Activated effector memory CD4-positive, alpha-beta T cell treated with anti-CD3 and anti-CD28 coated beads, Interleukin-2, amount 50 U/mL, for 16 hours (primary cell): ENCODE results near the gene VMP1.
A peak's percentile ranks its signal among the peaks of the same experiment; 100 is the strongest.
"Not testable (repeated sequence)": the region's sequence is repeated elsewhere in the genome, so short reads cannot be mapped to it uniquely, and the experiment has no call there.

Experiments used
- DNase-seq: peaks from one replicate; pipeline ENCODE4 v3.0.0-alpha.2; 2020

VMP1 gene

DNA sequence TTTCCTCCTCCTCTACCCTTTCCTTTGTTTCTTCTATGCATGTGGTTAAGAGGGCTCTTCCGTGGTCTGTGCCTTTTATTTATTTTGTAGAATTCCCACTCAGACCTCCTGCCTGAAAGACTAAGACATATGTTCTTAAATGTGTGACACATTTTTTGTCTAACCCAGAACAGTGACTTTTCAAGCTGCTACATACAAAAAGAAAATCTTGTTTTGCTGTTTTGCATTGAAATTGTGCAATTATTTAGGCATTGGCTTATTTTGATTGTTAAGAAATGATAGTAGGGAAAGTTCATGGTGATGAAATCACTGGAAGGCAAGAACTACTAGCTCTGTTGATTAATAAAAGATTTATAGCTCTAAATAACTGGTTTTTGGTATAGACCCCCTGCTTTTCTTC is 108.5 kb downstream of the VMP1 start:
- DNase-seq, result no peak

DNA sequence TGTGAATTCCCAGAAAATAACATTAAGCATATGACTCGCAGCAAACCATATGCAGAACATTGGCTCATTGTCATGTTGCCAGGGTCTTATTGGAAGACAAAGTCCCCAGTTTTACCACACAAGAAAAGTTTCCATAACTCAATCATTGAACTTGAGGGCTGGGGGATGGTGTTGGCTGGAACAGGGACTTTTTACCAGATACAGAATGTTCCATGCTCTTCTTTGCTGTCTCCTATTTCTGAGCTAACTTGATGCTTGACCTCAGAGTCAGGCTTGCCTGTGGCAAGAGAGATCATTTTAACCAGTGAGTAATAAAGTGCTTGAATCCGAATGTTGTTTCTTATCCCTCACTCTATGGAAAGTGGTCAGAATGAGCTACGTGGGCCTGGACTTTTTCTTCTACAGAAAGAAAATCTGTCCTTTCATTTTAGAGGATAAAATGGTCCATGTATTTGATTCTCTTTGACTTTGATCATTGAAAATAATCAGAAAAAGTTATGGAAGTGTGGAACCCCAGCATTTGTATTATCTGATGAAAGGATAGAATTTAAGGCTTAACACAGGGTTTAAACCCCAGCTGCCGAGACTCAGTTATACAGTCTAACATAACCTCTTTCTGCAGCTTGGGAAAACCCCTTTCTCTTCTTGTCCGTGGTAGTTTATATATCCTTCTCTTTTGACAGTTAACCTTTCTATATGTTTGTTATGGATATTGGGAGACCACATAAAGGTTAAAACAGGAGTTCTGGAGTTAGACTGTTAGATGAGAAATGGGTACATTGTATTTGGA is 118.3 kb downstream of the VMP1 start:
- DNase-seq, result peak; percentile 75

DNA sequence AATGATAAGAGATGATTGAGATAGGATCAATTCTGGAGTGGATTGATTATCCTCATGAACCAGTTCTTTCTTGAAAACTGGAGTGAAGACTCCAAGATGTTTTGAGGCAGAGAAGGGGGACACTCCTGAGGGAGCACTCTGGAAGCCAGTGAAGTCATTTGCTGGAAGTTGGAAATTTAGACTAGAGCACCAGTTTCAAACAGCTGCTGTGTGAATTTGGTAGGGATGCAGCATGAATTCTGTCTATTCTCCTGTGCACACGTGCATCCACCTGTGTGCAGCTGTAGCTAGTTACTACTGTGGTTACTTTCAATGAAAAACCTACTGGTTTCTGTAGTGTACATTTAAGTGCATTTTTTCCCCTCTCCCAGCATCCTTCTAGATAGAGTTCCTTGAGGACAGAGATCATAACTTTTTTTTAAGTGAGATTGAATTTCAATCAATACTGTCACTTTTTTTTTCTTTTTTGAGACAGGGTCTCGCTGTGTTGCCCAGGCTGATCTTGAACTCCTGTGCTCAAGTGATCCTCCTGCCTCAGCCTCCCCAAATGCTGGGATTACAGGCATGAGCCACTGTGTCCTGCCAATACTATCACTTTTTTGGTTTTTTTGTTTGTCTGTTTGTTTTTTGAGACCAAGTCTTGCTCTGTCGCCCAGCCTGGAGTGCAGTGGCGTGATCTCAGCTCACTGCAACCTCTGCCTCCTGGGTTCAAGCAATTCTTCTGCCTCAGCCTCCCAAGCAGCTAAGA is 119.4 kb downstream of the VMP1 start:
- DNase-seq, result no peak

DNA sequence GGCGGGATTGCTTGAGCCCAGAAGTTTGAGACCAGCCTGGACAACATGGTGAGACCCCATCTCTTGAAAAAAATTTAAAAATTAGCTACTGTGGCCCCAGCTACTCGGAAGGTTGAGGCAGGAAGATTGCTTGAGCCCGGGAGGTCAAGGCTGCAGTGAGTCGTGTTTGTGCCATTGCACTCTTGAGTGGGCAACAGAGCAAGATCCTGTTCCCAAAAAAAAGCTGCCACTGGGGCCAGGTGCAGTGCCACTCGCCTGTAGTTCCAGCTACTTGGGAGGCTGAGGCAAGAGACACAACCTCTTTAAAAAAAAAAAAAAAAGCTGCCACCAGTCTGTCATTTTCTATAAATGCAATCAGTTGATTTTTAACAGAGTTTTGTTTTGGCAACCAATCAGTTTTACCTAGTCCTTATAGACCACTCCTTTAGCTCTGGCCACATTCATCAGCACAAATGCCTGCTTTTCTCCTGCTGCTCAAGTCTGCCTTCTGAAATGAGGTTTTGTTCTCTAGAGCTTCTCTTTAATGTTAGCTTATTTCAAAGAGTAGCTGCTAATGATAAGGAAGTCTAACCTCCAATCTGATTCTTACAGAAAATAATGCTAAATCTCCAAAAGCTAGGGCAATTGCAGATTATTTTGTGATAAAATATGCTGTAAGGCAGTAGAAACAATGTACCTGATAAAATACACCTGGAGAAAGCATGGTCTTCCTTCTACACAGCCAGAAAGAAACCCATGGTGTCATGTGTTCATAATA is 120.4 kb downstream of the VMP1 start:
- no peak for DNase-seq

DNA sequence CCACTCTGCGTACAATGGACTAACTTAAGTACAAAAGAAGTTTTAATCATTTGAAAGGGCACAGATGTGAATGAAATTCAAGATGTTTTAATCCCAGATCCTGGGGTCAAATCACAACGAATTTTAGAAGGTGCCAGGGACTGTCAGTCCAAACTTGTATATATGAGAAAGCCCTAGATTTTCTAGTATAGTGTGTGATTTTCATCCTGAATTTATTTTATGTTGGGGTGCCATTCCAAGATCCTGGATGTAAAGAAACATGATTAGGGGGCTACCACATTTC is 121.0 kb downstream of the VMP1 start:
- no peak for DNase-seq

DNA sequence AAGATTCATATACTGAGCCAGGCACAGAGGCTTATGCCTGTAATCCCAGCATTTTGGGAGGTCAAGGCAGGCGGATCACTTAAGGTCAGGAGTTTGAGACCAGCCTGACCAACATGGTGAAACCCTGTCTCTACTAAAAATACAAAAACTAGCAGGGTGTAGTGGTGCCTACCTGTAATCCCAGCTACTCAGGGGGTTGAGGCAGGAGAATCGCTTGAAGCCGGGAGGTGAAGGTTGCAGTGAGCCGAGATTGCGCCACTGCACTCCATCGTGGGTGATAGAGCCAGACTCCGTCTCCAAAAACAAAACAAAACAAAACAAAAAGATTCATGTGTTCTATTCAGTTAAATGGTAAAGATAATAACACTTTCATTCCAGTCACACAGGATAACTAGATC is 121.4 kb downstream of the VMP1 start:
- DNase-seq, result peak; percentile 83

DNA sequence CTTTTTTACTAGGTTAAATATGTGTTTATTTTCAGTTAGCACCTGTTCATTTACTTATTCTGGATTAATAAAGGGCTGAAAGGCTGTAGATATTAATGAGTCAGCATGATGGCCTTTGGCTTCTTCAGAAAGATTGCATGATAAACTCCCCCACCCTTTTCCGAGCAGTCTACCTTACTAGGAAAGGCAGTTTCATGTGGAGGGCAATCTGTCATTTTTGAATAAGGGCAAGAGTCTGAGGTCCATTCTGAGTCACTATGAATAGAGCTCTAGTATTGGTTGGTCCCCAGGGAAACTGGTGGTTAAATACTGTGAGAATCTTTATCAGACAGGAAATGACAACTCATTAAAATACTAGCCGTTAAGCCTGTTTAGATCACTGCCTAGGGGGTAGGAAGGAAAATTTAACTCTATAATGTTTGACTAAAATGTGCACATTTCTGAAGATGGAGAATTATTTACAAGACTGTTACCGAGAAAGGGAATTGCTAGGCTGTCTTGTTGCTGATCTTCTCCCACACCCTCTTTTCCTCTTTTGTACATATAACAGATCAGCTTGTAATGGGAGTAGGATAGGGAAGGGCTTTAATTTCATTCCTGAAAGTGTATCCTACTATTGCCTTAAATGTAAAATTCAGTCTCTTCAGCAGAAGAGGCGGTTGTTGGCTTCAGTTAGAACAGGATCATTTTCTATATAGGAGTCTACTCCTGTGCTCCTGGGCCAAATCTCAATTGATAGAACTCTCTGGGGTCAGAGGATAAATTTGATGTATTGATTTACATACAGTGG is 122.0 kb downstream of the VMP1 start:
- peak; percentile 70 for DNase-seq

DNA sequence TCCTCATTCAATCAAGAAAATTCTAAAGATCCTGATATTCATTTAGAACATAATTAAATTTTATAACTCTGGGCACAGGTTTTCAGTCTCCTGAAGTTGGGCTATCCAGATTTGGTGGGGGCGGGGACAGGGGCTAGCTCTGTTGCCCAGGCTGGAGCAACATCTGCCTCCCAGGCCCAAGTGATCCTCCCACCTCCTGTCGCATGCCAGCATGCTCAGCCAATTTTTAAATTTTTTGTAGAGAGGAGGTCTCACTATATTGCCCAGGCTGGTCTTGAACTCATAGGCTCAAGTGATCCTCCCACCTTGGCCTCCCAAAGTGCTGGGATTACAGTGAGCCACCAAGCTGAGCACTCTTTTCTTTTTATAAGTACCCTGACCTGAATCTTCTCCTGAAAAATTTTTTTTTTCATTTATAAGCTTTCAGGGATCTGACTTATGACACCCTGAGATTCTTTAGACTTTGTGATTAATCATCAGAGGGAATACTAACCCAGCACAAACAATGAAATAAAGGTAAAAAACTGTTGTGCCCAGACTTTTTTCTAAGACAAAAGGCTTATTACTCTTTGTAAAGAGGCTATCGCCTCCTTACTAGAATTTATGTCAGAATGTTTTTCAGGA is 122.7 kb downstream of the VMP1 start:
- DNase-seq, result peak; percentile 75

DNA sequence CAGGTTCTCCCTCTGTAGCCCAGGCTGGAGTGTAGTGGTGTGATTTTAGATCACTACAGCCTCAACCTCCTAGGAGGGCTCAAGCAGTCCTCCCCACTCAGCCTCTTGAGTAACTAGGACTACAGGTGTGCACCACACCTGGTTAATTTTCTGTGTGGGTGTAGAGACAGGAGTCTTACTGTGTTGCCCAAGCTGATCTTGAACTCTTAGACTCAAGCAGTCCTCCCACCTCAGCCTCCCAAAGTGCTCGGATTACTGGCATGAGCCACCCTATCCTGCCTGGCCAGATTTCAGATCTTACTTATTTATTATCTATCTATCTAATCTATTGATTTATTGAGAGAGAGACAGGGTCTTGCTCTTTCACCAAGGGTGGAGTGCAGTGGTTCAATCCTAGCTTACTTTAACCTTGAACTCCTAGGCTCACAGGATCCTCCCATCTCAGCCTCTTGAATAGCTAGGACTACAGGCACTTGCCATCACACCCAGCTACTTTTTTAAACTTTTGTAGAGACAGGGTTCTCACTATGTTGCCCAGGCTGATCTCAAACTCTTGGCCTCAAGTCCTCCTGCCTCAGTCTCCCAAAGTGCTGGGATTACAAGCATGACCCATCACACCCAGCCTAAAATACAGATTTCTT is 123.5 kb downstream of the VMP1 start:
- DNase-seq, result no peak

DNA sequence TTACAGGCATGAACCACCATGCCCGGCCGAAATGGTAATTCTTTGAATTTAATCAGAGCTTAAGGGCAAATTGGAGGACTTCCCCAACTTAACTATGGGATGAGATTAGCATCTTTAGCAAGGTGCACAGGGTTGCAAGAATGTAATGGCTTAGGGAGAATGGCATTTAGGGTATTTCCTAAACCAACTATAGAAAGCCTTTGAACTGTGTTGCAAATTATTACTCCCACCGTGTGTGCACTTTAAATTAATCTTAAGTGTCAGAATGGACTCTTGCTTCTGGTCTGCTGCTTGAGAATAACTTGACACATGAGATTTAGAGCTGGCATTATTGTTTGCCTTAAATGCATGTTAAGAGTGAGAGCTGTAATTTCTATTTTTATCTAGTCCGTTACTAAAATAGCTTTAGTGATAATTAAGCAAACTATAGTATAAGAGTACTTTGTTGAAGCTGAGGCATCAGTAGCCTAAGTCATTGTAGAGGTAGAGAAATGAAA is 125.5 kb downstream of the VMP1 start:
- no peak for DNase-seq

DNA sequence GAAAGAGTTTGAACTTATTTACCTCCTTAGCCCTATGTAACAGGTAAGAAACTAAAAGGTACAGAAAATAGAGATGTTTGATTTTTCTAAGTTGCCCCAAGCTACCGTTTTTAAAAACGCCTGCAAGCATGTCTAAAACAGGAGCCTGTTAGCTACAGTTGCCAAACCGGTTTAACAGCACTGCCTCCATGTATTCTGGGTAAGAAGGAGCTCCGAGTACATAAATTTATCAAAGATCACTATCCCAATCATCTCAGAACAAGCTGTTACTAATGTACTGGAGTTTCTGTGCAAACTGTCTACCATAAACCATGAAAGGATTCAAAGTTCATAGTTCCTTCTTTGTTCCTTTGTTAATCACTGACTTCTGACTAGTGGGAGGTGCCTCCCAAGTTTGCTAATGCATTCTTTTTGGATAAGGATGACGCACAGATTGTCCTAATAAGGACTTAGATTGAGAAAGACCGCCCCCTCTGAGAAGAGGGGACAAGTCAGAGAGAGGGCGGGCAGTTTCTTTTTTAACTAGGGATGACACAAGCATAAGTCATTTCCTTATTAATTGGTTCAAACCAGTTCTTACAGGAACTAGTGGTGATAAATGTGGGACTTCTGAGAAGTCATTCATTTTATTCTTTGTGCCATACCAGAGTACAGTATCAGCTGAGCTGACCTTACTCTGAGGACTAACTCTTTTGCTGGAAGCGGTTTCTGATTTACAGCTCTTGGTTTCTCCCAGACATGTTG is 130.0 kb downstream of the VMP1 start:
- DNase-seq, result peak; percentile 82

DNA sequence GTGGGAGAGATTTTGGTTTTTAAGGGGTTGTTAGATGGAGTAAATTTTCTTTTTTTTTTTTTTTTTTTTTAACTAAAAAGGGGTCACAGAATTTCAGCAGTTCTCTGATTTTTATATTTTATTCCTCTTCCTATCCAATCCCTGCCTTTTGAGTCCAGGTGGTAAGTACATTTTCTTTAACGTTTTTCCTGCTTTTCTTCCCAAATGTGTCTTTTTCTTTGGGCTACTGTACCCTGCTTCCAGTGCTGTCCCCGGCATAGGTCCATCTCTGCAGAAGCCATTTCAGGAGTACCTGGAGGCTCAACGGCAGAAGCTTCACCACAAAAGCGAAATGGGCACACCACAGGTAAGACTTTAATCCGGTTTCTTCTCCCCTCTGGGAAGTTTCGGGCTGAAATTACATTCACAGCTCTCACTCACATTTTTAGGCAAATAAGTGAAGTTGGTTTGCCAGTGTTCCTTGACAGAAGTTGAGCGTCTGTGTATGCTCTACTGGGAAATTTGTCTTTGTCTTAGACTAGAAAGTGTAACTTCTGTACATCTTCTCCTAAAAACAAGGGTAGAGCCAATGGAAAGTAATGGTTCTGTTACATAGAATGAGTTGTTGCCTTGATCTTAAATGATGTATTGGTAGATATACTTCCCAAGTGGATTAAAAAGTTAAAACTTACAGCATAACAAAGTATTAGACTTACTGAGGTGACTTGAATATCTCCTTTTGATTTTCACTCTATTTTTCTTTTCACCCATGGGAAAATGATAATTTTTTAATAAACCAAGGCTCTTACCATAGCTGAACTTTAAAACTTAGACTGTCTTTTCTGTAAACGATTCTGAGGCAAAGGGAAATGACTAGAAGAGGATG is 130.8 kb downstream of the VMP1 start:
- peak; percentile 78 for DNase-seq

DNA sequence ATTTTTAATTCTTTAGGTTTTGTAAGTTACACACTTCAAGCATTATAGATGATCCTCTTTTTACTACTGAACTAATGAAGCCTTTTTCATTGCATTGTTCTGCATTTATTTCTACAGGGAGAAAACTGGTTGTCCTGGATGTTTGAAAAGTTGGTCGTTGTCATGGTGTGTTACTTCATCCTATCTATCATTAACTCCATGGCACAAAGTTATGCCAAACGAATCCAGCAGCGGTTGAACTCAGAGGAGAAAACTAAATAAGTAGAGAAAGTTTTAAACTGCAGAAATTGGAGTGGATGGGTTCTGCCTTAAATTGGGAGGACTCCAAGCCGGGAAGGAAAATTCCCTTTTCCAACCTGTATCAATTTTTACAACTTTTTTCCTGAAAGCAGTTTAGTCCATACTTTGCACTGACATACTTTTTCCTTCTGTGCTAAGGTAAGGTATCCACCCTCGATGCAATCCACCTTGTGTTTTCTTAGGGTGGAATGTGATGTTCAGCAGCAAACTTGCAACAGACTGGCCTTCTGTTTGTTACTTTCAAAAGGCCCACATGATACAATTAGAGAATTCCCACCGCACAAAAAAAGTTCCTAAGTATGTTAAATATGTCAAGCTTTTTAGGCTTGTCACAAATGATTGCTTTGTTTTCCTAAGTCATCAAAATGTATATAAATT is 132.3 kb downstream of the VMP1 start:
- no peak for DNase-seq

DNA sequence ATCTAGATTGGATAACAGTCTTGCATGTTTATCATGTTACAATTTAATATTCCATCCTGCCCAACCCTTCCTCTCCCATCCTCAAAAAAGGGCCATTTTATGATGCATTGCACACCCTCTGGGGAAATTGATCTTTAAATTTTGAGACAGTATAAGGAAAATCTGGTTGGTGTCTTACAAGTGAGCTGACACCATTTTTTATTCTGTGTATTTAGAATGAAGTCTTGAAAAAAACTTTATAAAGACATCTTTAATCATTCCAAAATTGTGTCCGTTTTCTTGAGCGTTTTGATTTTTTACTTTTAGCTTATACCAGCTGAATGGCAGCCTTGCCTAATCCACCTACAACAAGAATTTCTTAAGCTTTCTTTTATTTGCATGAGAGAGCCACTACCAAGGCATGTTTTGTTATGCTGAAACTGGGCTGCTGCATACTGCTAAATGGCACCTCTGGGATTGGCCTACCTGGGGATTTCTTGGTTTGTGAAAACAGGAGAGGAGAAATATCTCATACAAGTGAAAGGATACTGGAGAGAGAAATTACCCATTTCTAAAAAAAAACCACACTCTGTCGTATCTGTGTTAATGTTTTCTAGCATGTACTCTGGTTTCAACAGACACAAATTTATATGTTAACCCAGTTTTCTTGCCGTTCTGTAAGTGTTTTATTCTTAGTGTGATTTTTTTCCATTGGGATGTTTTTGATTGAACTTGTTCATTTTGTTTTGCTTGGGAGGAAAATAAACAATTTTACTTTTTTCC is 133.1 kb downstream of the VMP1 start:
- peak; percentile 72 for DNase-seq

DNA sequence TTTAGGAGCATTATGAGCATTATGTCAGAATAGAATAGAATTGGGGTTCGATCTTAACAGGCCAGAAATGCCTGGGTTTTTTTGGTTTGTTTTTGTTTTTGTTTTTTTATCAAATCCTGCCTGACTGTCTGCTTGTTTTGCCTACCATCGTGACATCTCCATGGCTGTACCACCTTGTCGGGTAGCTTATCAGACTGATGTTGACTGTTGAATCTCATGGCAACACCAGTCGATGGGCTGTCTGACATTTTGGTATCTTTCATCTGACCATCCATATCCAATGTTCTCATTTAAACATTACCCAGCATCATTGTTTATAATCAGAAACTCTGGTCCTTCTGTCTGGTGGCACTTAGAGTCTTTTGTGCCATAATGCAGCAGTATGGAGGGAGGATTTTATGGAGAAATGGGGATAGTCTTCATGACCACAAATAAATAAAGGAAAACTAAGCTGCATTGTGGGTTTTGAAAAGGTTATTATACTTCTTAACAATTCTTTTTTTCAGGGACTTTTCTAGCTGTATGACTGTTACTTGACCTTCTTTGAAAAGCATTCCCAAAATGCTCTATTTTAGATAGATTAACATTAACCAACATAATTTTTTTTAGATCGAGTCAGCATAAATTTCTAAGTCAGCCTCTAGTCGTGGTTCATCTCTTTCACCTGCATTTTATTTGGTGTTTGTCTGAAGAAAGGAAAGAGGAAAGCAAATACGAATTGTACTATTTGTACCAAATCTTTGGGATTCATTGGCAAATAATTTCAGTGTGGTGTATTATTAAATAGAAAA is 133.8 kb downstream of the VMP1 start:
- DNase-seq, result peak; percentile 69

DNA sequence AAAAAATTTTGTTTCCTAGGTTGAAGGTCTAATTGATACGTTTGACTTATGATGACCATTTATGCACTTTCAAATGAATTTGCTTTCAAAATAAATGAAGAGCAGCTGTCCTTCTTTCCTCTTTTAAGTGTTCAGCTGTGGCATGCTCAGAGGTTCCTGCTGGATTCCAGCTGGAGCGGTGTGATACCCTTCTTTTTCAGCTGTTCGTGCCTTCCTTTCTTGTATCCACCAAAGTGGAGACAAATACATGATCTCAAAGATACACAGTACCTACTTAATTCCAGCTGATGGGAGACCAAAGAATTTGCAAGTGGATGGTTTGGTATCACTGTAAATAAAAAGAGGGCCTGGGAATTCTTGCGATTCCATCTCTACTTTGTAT is 134.4 kb downstream of the VMP1 start:
- DNase-seq, result not testable (repeated sequence)

DNA sequence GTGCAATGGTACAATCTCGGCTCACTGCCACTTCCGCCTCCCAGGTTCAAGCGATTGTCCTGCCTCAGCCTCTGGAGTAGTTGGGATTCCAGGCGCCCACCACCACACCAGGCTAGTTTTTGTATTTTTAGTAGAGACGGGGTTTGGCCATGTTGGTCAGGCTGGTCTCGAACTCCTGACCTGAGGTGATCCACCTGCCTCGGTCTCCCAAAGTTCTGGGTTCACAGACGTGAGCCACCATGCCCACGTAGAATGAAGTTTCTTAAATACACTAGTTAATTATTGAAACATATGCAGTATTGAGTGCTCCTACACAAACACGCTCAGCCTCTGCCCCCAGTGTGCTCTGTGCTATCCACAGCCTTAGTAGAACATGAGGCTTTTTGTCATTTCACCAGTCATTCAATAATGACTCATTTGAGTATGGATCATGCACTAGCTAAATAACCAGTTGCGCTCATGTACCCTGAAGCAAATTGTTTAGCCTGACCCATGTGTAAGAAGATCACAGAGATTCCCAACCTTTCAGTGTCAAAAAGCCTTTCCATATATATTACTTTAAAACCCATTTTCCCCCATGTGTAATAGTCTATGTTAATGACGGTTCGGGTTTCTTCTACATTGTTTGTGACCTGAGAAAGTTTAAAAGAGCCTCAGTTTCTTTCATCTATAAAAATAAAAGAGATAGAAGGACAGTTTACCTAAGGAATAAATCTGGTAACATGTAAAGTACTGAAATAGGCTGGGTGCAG is 135.6 kb downstream of the VMP1 start:
- DNase-seq, result peak; percentile 86
